GM12878 (cell line): ENCODE results near the gene RET.

ENCODE experiments used
- ATF2 ChIP-seq: IDR thresholded peaks from 2 replicates; pipeline ENCODE4 v1.6.1; 2012; ENCODE audit warnings: low read length, inconsistent platforms
- FOS ChIP-seq: IDR thresholded peaks from 3 replicates; pipeline ENCODE4 v1.6.1; 2011; ENCODE audit warnings: borderline replicate concordance; ENCODE audit not compliant: insufficient read length; ENCODE audit errors: extremely low read depth
- MAX ChIP-seq: IDR thresholded peaks from 2 replicates; pipeline ENCODE4 v1.6.1; 2012; ENCODE audit warnings: low read depth, low read length, improper control_type of control experiment
- NRF1 ChIP-seq: conservative IDR thresholded peaks from 2 replicates; pipeline ENCODE4 v1.6.1; 2011; ENCODE audit warnings: mild to moderate bottlenecking, low read depth, low read length, improper control_type of control experiment
- POLR2A ChIP-seq: IDR thresholded peaks from 2 replicates; pipeline ENCODE4 v1.6.1; 2011; ENCODE audit warnings: low read depth, mild to moderate bottlenecking, low read length
- REST ChIP-seq: IDR thresholded peaks from 2 replicates; pipeline ENCODE4 v1.6.1; 2012; ENCODE audit warnings: mild to moderate bottlenecking, low read depth, low read length
- SMAD5 ChIP-seq: IDR thresholded peaks from 2 replicates; pipeline ENCODE4 v1.6.1; 2016; ENCODE audit warnings: antibody characterized with exemption, low read depth
- SRF ChIP-seq, 2 experiments: IDR thresholded peaks; 2 replicates each; pipeline ENCODE4 v1.6.1; 2011; ENCODE audit warnings: low read depth in 2 of 2, low read length in 2 of 2, mild to moderate bottlenecking in 1 of 2, moderate library complexity in 1 of 2
- TF ChIP-seq, protein P1 (sequence below), 3 experiments: IDR thresholded peaks in 2 of 3; conservative IDR thresholded peaks in 1 of 3; 2 replicates each; pipeline ENCODE4 v1.5.1; 2011; ENCODE audit warnings: low read depth in 3 of 3, low read length in 3 of 3, mild to moderate bottlenecking in 3 of 3, control low read depth in 2 of 3, moderate library complexity in 2 of 3, inconsistent platforms in 1 of 3, mixed read lengths in 1 of 3; ENCODE audit not compliant: control insufficient read depth in 2 of 3, insufficient read depth in 1 of 3; ENCODE audit errors: extremely low read depth in 1 of 3
- TF ChIP-seq, protein P2 (sequence below): fragments of 150-350 bp; IDR thresholded peaks from 2 replicates; pipeline ENCODE4 v1.6.1; 2016; ENCODE audit warnings: low read depth, low read length

GRCh38 chr10:43082087-43082486 is 5.2 kb downstream of the RET start:
- no peak for TF ChIP-seq MAX
- no peak for TF ChIP-seq POLR2A
- TF ChIP-seq FOS = no peak
- TF ChIP-seq REST = no peak
- TF ChIP-seq SRF (IDR thresholded peaks at IDR 0.05; ENCODE audit: low read depth in 2 of 2, low read length in 2 of 2) = no peak
- TF ChIP-seq, protein P1, sequence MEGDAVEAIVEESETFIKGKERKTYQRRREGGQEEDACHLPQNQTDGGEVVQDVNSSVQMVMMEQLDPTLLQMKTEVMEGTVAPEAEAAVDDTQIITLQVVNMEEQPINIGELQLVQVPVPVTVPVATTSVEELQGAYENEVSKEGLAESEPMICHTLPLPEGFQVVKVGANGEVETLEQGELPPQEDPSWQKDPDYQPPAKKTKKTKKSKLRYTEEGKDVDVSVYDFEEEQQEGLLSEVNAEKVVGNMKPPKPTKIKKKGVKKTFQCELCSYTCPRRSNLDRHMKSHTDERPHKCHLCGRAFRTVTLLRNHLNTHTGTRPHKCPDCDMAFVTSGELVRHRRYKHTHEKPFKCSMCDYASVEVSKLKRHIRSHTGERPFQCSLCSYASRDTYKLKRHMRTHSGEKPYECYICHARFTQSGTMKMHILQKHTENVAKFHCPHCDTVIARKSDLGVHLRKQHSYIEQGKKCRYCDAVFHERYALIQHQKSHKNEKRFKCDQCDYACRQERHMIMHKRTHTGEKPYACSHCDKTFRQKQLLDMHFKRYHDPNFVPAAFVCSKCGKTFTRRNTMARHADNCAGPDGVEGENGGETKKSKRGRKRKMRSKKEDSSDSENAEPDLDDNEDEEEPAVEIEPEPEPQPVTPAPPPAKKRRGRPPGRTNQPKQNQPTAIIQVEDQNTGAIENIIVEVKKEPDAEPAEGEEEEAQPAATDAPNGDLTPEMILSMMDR (IDR thresholded peaks at IDR 0.05 in 2 of 3, conservative IDR thresholded peaks at IDR 0.05 in 1 of 3; ENCODE audit: control insufficient read depth in 2 of 3, extremely low read depth in 1 of 3, insufficient read depth in 1 of 3, low read depth in 3 of 3, low read length in 3 of 3) = no peak
- no peak for TF ChIP-seq SMAD5
- TF ChIP-seq ATF2 = no peak
- TF ChIP-seq, protein P2, sequence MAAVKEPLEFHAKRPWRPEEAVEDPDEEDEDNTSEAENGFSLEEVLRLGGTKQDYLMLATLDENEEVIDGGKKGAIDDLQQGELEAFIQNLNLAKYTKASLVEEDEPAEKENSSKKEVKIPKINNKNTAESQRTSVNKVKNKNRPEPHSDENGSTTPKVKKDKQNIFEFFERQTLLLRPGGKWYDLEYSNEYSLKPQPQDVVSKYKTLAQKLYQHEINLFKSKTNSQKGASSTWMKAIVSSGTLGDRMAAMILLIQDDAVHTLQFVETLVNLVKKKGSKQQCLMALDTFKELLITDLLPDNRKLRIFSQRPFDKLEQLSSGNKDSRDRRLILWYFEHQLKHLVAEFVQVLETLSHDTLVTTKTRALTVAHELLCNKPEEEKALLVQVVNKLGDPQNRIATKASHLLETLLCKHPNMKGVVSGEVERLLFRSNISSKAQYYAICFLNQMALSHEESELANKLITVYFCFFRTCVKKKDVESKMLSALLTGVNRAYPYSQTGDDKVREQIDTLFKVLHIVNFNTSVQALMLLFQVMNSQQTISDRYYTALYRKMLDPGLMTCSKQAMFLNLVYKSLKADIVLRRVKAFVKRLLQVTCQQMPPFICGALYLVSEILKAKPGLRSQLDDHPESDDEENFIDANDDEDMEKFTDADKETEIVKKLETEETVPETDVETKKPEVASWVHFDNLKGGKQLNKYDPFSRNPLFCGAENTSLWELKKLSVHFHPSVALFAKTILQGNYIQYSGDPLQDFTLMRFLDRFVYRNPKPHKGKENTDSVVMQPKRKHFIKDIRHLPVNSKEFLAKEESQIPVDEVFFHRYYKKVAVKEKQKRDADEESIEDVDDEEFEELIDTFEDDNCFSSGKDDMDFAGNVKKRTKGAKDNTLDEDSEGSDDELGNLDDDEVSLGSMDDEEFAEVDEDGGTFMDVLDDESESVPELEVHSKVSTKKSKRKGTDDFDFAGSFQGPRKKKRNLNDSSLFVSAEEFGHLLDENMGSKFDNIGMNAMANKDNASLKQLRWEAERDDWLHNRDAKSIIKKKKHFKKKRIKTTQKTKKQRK = no peak
- TF ChIP-seq NRF1 = no peak
